Uterus (tissue), 2 donors: ENCODE data around the gene EHMT1.

Source experiments
- CTCF ChIP-seq, 4 experiments: fragments of 200-600 bp in 2 of 4; fragments of 450-650 bp in 2 of 4; sonication (generic) in 2 of 4; IDR thresholded peaks; one replicate each; pipeline ENCODE4 v1.5.1; 2016 to 2019; ENCODE audit warnings: antibody characterized with exemption in 4 of 4, mild to moderate bottlenecking in 2 of 4, moderate library complexity in 1 of 4
- POLR2A ChIP-seq, 2 donors: fragments of 450-650 bp; IDR thresholded peaks; one replicate each; pipeline ENCODE4 v1.6.1; 2016; ENCODE audit warnings: antibody characterized with exemption in 2 of 2, mild to moderate bottlenecking in 1 of 2, moderate library complexity in 1 of 2

- TF ChIP-seq CTCF (IDR thresholded peaks at IDR 0.05) (no peak), POLR2A (IDR thresholded peaks at IDR 0.05) (no peak)
Measured at GRCh38 chr9:137581361-137582285, 37.2 kb upstream of the EHMT1 start.
